Measurements from ENCODE around the gene PSMA5.
"Not testable (repeated sequence)": the region's sequence is repeated elsewhere in the genome, so short reads cannot be mapped to it uniquely, and the experiment has no call there.

PSMA5 gene

DNA sequence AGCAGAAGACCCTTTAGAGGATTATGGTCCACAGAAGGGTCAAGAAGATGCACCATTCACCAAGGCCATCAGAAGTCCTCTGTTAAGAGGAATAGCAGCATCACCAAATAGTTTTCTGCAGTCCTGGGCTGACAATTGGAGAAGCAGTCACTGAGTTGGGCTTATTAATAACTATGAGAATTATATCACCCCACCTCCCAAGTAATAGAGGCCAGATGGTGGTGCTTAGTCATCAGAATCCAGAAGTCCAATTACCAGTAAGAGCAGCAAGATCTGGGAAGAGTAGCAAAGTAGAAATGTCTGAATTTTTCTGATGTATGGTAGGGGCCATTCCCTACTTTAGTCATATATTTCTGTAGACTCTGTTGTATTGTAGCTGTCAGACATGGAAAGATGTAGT is 6.1 kb upstream of the PSMA5 start:
- no peak for DNase-seq (ENCODE audit: low read depth)

DNA sequence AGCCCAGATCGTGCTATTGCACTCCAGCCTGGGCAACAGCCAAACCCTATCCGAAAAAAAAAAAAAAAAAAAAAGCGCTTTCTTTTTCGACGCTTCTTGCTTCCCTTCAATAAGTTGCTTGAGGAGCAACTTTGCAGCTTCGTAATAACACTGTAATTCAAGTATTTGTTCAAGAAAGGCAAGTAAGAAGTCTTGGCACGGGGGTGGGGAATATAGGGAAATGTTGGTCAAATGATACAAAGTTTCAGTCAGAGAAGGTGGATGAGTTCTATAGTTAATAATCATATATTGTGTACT is 871 bp upstream of the PSMA5 start:
- DNase-seq (ENCODE audit: low read depth), result no peak

DNA sequence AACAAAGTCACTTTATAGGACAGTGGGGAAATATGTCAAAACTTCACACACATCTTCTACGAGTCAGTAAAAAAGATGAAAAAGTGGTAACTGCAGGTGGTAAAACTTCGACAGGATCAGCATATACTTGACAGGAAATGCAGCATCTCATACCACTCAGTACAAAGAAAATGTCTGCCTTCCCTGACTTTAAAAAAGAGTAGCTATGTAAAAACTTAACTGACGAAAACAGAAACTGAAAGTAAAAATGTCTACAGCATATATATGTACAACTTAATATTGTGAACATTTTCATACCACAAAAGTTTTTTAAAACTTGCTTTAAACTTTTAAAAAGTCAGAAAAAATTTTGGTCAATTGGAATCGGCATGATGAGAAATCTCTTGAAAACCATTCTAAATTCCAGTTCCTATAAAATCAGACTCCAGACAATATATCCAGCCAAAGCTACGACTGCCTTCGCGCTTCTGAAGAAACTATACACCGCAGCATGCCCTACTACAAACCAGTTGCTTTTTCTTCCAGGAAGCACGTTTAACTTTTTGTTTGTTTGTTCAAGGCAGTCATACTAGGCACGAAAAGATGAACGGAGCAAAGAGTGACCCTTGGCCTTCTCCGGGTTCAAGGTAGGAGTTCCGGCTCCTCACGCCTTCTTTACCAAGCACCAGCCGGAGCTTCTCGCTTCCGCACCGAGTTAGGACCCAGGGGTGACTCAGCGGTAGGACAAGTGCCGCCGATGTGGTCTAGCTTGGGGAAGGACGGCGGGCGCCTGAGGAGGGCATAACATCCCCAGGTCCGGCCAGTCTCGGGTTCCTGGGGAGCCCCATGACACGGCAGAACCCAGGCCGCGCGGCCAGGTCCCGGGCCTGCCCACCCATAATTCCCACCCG is 612 bp downstream of the PSMA5 start:
- DNase-seq (ENCODE audit: low read depth), result no peak

DNA sequence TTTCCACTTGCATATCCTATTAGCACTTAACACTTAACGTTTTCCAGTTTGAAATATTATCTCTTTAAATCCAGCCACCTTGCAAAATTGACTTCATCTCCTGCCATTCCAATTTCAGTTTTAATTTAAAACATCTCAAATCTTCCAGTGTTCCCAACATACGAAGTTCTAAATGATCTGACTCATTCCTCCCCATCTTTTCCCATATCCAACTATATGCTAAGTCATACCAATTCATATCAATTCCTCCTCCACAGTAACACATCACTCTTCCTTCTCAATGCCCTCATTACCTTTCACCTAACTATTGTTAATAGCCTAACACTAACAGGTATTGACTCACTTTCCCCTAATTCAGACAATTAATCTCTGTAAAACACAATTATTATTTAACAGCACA is 2.8 kb downstream of the PSMA5 start:
- DNase-seq (ENCODE audit: low read depth), result no peak

GRCh38 chr1:109412551-109412950 is 13.7 kb downstream of the PSMA5 start:
- DNase-seq (ENCODE audit: low read depth), result no peak

GRCh38 chr1:109404838-109405237 is 21.4 kb downstream of the PSMA5 start:
- DNase-seq (ENCODE audit: low read depth), result no peak

DNA sequence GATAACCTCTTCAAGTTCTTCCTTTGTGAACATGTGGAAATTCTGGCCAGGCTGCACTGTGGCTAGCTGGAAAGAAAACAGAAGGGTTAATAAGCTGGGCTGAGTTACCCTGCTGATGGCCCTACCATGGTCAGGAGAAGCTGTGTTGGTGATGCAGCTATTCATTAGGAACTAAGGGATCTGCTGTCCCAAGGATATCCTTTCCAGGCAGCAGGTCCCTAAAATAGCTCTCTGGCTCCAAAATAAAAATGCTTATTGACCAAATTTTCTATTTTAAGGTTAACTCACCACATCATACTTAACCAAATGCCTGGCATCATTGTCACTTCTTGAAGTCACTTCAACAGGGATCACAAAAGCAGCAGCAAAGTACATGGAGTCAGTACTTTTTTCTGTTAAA is 24.2 kb downstream of the PSMA5 start:
- no peak for DNase-seq (ENCODE audit: low read depth)

GRCh38 chr1:109400035-109400655 is 26.1 kb downstream of the PSMA5 start:
- no peak for DNase-seq (ENCODE audit: low read depth)

DNA sequence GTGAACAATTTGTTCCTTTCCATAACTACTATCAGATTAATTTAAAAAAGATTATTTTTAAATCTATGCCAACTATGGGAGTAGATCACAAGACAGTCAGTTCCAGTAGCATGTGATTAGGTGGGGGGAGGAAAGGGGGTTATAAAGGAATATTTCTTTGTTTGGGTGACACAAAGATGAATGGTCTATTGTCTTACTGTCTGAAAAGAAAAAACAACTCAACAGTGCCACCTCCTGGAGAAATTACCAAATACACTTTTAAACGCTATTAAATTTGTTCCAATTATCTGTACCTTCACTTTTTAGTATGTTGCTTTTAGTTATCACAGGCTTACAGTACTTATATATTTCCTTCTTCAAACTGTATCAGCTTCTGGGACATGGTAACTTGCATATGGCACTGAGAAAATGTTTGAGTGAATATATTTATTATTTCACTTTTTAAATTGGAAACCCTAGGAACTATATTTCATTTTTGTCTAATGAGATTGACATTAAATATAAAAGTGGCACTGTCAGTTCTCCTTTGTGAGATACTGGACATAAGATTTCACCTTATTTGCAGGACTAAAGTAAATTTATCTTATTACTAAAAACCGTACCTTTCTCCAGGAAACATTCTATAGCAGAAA is 26.8 kb downstream of the PSMA5 start:
- no peak for DNase-seq (ENCODE audit: low read depth)

- DNase-seq (ENCODE audit: low read depth), result no peak
These were observed 27.7 kb downstream of the PSMA5 start for GRCh38 chr1:109398343-109399225.

- DNase-seq (ENCODE audit: low read depth), result peak; percentile 66
These were observed 28.5 kb downstream of the PSMA5 start, which contains the start of gene SORT1 for GRCh38 chr1:109397581-109398342. Gene SORT1 (minus strand): TSS chr1:109397918. CDS start chr1:109397892, 26 bp downstream.

DNA sequence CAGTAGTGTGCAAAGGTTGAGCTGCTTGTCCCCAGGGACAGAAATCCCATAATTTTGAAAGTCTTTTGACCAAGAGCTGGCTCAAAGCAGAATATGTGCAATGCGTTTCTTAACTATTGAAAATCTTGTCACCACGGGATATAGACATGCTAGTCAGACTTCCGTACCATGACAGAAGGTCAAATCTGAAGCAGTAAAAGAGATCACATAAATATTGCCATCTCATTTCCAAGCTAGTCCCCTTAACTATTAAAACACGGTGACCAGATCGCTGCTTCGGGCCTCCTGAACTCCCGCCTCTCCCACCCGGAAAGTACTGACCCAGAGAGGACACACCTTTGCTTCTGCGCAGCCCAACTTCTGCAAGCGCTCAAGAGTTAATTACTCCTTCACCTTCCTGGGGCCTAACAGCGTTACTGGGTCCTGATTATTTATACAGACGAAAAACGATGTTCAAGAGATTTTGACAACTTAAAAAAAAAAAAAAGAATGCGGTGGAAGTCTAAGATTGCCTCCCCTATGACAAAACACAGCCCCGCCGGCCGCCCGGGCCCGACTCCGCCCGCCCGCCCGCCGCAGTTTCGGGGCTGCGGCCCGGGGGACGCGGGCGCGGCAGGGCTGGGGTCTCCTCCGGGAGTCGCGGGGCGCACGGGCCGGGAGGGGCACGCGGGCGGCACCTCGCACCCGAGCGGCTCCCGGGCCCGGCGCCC is 29.2 kb downstream of the PSMA5 start:
- DNase-seq (ENCODE audit: low read depth), result no peak

DNA sequence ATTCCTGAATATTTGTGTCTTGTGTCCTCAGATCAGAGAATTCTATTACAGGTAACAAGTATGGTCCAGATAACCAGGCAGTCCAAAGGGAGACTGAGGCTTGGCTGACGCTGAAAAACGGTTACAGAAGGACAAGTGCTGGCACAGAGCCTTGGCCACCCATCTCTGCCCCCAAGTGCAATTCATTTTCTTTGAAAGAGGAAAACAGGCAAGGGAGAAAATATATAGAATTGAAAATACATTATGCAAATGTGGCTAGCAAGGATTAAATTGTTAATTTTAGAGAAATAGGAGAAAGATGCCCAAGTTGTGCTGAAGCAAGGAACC is 29.8 kb downstream of the PSMA5 start:
- DNase-seq (ENCODE audit: low read depth), result no peak

DNA sequence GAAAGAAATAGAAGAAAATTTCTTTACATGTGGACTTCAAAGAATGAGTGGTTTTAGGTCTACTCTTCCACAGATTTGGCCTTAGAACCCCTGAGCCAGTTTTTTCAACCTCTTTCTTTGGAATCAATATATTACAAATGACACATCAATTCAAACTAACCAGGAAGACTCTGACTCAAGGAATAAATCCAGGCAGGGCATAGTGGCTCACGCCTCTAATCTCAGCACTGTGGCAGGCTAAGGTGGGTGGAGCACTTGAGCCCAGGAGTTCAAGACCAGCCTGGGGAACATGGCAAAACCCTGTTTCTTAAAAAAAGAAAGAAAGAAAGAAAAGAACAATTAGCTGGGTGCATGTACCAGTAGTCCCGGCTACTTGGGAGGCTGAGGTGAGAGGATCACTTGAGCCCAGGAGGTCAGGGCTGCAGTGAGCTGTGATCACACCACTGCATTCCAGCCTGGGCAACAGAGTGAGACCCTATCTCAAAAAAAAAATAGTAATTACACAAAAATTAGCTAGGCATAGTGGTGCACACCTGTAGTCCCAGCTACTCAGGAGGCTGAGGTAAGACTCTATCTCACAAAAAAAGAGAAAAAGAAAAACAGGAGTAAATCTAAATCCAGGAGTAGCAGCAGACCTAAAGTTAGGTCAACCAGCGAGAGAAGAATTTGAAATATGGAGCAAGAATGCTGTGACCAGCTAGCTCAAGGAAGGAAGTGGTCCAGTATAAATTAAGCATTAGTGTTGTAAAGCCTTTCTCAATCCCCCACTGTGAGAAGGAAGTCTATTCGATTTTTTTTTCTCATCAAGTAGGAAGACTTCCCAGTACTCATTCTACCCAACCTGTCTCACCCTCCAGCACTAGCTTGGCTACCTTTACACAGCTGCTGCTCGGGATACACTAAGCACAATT is 30.4 kb downstream of the PSMA5 start:
- DNase-seq (ENCODE audit: low read depth), result no peak

- DNase-seq (ENCODE audit: low read depth), result not testable (repeated sequence)
These were observed 31.0 kb downstream of the PSMA5 start for GRCh38 chr1:109395282-109395599.

- DNase-seq (ENCODE audit: low read depth), result no peak
These were observed 31.5 kb downstream of the PSMA5 start for GRCh38 chr1:109394591-109395281.

DNA sequence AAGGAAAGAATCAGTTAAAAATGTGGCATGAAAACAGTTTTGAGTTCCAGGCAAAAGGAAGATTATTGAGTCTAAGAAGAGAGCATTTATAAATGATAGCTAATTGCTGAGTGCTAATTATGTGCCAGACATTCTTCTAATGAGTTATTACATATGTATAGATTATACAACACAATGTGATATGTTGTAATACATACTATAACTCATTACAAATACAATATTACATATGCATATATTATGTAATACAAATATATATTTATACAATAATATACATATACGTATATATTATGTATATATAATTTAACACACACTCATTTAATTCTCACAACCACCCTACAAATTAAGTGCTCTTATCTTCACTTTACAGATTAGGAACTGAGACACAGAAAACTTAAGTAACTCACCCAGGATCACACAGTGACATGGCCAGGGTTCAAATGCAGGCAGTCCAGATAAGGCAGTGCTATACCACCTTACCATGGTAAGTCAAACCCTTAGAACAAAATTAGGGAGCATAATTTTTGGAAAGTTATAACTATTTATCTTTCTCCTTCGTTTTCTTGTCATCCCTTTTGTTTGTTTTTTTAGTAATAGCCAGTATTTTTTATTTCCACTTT is 32.5 kb downstream of the PSMA5 start:
- DNase-seq (ENCODE audit: low read depth), result no peak

GRCh38 chr1:109392788-109393616 is 33.2 kb downstream of the PSMA5 start:
- no peak for DNase-seq (ENCODE audit: low read depth)
